ENCODE measurements around the gene TBC1D8B. TPM values are rescaled to one million over a fixed set of nuclear protein-coding genes. Genes with fewer than 3 reads are reported as not detected.

Gene TBC1D8B
- total and polyA plus RNA-seq, 9 of the 15 experiments (the other 6 are each of a cell fraction or from before 2014, with no cell fraction given), result 0.04 to 0.36 (median 0.10) TPM; not detected in 1

DNA sequence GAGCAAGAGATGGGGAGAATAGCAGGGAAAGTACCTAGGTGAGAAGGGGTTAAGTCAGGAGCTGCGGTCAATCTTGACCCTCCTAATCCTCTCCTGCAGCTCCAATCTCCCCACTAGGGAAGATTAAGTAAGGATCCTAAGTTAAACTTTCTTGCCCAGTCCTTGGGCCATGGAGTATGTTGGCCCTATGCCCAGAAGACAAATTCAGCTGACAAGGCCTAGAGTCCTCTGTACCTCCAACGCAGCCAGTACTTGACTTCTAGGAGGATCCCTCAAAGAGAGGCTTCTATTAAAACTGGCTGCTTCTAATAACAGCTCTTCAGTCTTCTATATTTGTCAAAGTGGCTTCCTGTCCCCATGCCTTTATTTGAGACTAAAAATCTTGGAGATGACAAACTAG, 119.2 kb downstream of the TBC1D8B start:
- BruUV-seq (replicated peaks), result no TSS peak
- Histone ChIP-seq H2AFZ (ENCODE audit: low read depth, low read length) (no peak overlapping the region), H3K9me3 (replicated peaks; ENCODE audit: control insufficient read depth, insufficient read depth, low read depth, low read length) (no peaks in the 10 kb centered on the region), H3K4me3 (no peak overlapping the region), H3K9me1 (ENCODE audit: control insufficient read depth, insufficient read depth, low read length) (no peaks in the 10 kb centered on the region), H3K27ac (ENCODE audit: extremely low read depth, low read depth, low read length) (no peak overlapping the region), H3K36me3 (ENCODE audit: control insufficient read depth, insufficient read depth, low read length) (no peaks in the 10 kb centered on the region), H3K79me2 (ENCODE audit: control insufficient read depth, insufficient read depth, low read length) (no peaks in the 10 kb centered on the region), H3K9ac (ENCODE audit: insufficient read depth in 1 of 2, low read depth in 2 of 2, low read length in 2 of 2) (no peak overlapping the region), H4K20me1 (replicated peaks; ENCODE audit: control insufficient read depth, insufficient read depth, low read length) (no peaks in the 10 kb centered on the region), H3K27me3 (ENCODE audit: control insufficient read depth in 2 of 2, insufficient read depth in 2 of 2, low read length in 2 of 2) (no peaks in the 10 kb centered on the region), H3K4me1 (replicated peaks in 1 of 2; ENCODE audit: control insufficient read depth in 2 of 2, insufficient read depth in 2 of 2, low read length in 2 of 2) (no peaks in the 10 kb centered on the region), H3K4me2 (ENCODE audit: insufficient read depth, low read length) (no peak overlapping the region)
- 0% methylated on average over 1 of the region's 2 CpGs for WGBS (ENCODE audit: insufficient coverage, low coverage, missing lambda C conversion rate)
- in situ Hi-C loops (cut with MboI), result no loop called here
- ChIA-PET POLR2A (no interaction called here), CTCF (ENCODE audit: low intra/inter-chr PET ratio) (no interaction called here)
- no peak for DNase-seq (ENCODE audit: extremely low read depth in 1 of 4, low spot score in 3 of 4)
- ATAC-seq, result no peak
- intact Hi-C loops (cut with micrococcal nuclease), result no loop called here
- TF ChIP-seq TEAD2 (tag; IDR thresholded peaks at IDR 0.05) (no peak), PRMT5 (CRISPR knock-in tag; IDR thresholded peaks at IDR 0.05) (no peak), RB1 (IDR thresholded peaks at IDR 0.05; ENCODE audit: low read depth) (no peak), MCM3 (IDR thresholded peaks at IDR 0.05) (no peak), ZNF785 (CRISPR knock-in tag; IDR thresholded peaks at IDR 0.05) (no peak), NFE2 (IDR thresholded peaks at IDR 0.05; ENCODE audit: low read depth) (no peak), ZNF274 (IDR thresholded peaks at IDR 0.05; ENCODE audit: borderline replicate concordance, low read depth, low read length) (no peak), CAMTA2 (CRISPR knock-in tag; conservative IDR thresholded peaks at IDR 0.05) (no peak)
- TF ChIP-seq, protein P1, sequence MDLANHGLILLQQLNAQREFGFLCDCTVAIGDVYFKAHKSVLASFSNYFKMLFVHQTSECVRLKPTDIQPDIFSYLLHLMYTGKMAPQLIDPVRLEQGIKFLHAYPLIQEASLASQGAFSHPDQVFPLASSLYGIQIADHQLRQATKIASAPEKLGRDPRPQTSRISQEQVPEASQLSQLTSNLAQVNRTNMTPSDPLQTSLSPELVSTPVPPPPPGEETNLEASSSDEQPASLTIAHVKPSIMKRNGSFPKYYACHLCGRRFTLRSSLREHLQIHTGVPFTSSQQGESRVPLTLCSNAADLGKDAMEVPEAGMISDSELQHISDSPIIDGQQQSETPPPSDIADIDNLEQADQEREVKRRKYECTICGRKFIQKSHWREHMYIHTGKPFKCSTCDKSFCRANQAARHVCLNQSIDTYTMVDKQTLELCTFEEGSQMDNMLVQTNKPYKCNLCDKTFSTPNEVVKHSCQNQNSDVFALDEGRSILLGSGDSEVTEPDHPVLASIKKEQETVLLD (IDR thresholded peaks at IDR 0.05), result no peak
- TF ChIP-seq, protein P2, sequence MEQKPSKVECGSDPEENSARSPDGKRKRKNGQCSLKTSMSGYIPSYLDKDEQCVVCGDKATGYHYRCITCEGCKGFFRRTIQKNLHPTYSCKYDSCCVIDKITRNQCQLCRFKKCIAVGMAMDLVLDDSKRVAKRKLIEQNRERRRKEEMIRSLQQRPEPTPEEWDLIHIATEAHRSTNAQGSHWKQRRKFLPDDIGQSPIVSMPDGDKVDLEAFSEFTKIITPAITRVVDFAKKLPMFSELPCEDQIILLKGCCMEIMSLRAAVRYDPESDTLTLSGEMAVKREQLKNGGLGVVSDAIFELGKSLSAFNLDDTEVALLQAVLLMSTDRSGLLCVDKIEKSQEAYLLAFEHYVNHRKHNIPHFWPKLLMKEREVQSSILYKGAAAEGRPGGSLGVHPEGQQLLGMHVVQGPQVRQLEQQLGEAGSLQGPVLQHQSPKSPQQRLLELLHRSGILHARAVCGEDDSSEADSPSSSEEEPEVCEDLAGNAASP (IDR thresholded peaks at IDR 0.05), result no peak
- TF ChIP-seq, protein P3, sequence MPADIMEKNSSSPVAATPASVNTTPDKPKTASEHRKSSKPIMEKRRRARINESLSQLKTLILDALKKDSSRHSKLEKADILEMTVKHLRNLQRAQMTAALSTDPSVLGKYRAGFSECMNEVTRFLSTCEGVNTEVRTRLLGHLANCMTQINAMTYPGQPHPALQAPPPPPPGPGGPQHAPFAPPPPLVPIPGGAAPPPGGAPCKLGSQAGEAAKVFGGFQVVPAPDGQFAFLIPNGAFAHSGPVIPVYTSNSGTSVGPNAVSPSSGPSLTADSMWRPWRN (IDR thresholded peaks at IDR 0.05; ENCODE audit: low read depth), result no peak
- FAIRE-seq, result no peak

Other genes with a start within 250 kb of the TBC1D8B start
- gene RADX, start 190.7 kb upstream of the TBC1D8B start, total RNA-seq (2014; rRNA removed), result 0.04 TPM in 1 of 2 replicates, not detected in the other
- 0.07 and 0.16 TPM in 2 replicates for gene RADX, start 190.7 kb upstream of the TBC1D8B start, total RNA-seq (2014; rRNA removed; fragmentation: Illumina TruSeq; extraction: Trizol)
- 0.26 and 0.40 TPM in 2 replicates for gene RADX, start 190.7 kb upstream of the TBC1D8B start, total RNA-seq (2015; rRNA removed; fragmentation: Illumina TruSeq; extraction: Trizol)
- gene RADX, start 190.7 kb upstream of the TBC1D8B start, total RNA-seq (2021), result 0.09 and 0.13 TPM in 2 replicates
- gene RADX, start 190.7 kb upstream of the TBC1D8B start, polyA plus RNA-seq (2011; rRNA removed), result 0.14 TPM in 1 of 2 replicates, not detected in the other
- gene RADX, start 190.7 kb upstream of the TBC1D8B start, polyA plus RNA-seq (2014; fragmentation: Illumina TruSeq; extraction: Trizol), result 0.09 and 0.15 TPM in 2 replicates
- under 1 TPM; 0.03 to 0.14 TPM for gene RADX, start 190.7 kb upstream of the TBC1D8B start, polyA plus RNA-seq (2014; fragmentation: Nextera tagmentation; extraction: Ambion mirVana)
- gene RADX, start 190.7 kb upstream of the TBC1D8B start, polyA plus RNA-seq (2014; rRNA removed), result 0.11 and 0.19 TPM in 2 replicates
- gene RNF128, start 76.0 kb upstream of the TBC1D8B start, total RNA-seq (2014; rRNA removed), result not detected in 2 replicates
- not detected in 2 replicates for gene RNF128, start 76.0 kb upstream of the TBC1D8B start, total RNA-seq (2014; rRNA removed; fragmentation: Illumina TruSeq; extraction: Trizol)
- gene RNF128, start 76.0 kb upstream of the TBC1D8B start, total RNA-seq (2015; rRNA removed; fragmentation: Illumina TruSeq; extraction: Trizol), result not detected in 2 replicates
- gene RNF128, start 76.0 kb upstream of the TBC1D8B start, total RNA-seq (2021), result 0.07 TPM in 2 replicates
- not detected in 2 replicates for gene RNF128, start 76.0 kb upstream of the TBC1D8B start, polyA plus RNA-seq (2011; rRNA removed)
- not detected in 2 replicates for gene RNF128, start 76.0 kb upstream of the TBC1D8B start, polyA plus RNA-seq (2014; fragmentation: Illumina TruSeq; extraction: Trizol)
- gene RNF128, start 76.0 kb upstream of the TBC1D8B start, polyA plus RNA-seq (2014; fragmentation: Nextera tagmentation; extraction: Ambion mirVana), result not detected
- gene RNF128, start 76.0 kb upstream of the TBC1D8B start, polyA plus RNA-seq (2014; rRNA removed), result not detected in 2 replicates
- not detected in 2 replicates for gene RIPPLY1, start 100.7 kb downstream of the TBC1D8B start, total RNA-seq (2014; rRNA removed)
- gene RIPPLY1, start 100.7 kb downstream of the TBC1D8B start, total RNA-seq (2014; rRNA removed; fragmentation: Illumina TruSeq; extraction: Trizol), result not detected in 2 replicates
- gene RIPPLY1, start 100.7 kb downstream of the TBC1D8B start, total RNA-seq (2015; rRNA removed; fragmentation: Illumina TruSeq; extraction: Trizol), result not detected in 2 replicates
- gene RIPPLY1, start 100.7 kb downstream of the TBC1D8B start, total RNA-seq (2021), result not detected in 2 replicates
- not detected in 2 replicates for gene RIPPLY1, start 100.7 kb downstream of the TBC1D8B start, polyA plus RNA-seq (2011; rRNA removed)
- gene RIPPLY1, start 100.7 kb downstream of the TBC1D8B start, polyA plus RNA-seq (2014; fragmentation: Illumina TruSeq; extraction: Trizol), result not detected in 2 replicates
- gene RIPPLY1, start 100.7 kb downstream of the TBC1D8B start, polyA plus RNA-seq (2014; fragmentation: Nextera tagmentation; extraction: Ambion mirVana), result not detected
- gene RIPPLY1, start 100.7 kb downstream of the TBC1D8B start, polyA plus RNA-seq (2014; rRNA removed), result not detected in 2 replicates
- gene CLDN2, start 117.7 kb downstream of the TBC1D8B start, total RNA-seq (2014; rRNA removed), result not detected in 2 replicates
- gene CLDN2, start 117.7 kb downstream of the TBC1D8B start, total RNA-seq (2014; rRNA removed; fragmentation: Illumina TruSeq; extraction: Trizol), result not detected in 2 replicates
- not detected in 2 replicates for gene CLDN2, start 117.7 kb downstream of the TBC1D8B start, total RNA-seq (2015; rRNA removed; fragmentation: Illumina TruSeq; extraction: Trizol)
- not detected in 2 replicates for gene CLDN2, start 117.7 kb downstream of the TBC1D8B start, total RNA-seq (2021)
- not detected in 2 replicates for gene CLDN2, start 117.7 kb downstream of the TBC1D8B start, polyA plus RNA-seq (2011; rRNA removed)
- not detected in 2 replicates for gene CLDN2, start 117.7 kb downstream of the TBC1D8B start, polyA plus RNA-seq (2014; fragmentation: Illumina TruSeq; extraction: Trizol)
- gene CLDN2, start 117.7 kb downstream of the TBC1D8B start, polyA plus RNA-seq (2014; fragmentation: Nextera tagmentation; extraction: Ambion mirVana), result not detected
- not detected in 2 replicates for gene CLDN2, start 117.7 kb downstream of the TBC1D8B start, polyA plus RNA-seq (2014; rRNA removed)
- 0.16 and 0.32 TPM in 2 replicates for gene MORC4, start 197.5 kb downstream of the TBC1D8B start, total RNA-seq (2014; rRNA removed)
- gene MORC4, start 197.5 kb downstream of the TBC1D8B start, total RNA-seq (2014; rRNA removed; fragmentation: Illumina TruSeq; extraction: Trizol), result 0.18 and 0.41 TPM in 2 replicates
- 0.11 and 0.18 TPM in 2 replicates for gene MORC4, start 197.5 kb downstream of the TBC1D8B start, total RNA-seq (2015; rRNA removed; fragmentation: Illumina TruSeq; extraction: Trizol)
- 0.13 and 0.40 TPM in 2 replicates for gene MORC4, start 197.5 kb downstream of the TBC1D8B start, total RNA-seq (2021)
- 0.06 and 0.11 TPM in 2 replicates for gene MORC4, start 197.5 kb downstream of the TBC1D8B start, polyA plus RNA-seq (2011; rRNA removed)
- 0.13 TPM in 1 of 2 replicates, not detected in the other for gene MORC4, start 197.5 kb downstream of the TBC1D8B start, polyA plus RNA-seq (2014; fragmentation: Illumina TruSeq; extraction: Trizol)
- gene MORC4, start 197.5 kb downstream of the TBC1D8B start, polyA plus RNA-seq (2014; fragmentation: Nextera tagmentation; extraction: Ambion mirVana), result under 1 TPM; 0.04 TPM
- 0.18 and 0.53 TPM in 2 replicates for gene MORC4, start 197.5 kb downstream of the TBC1D8B start, polyA plus RNA-seq (2014; rRNA removed)